Endothelial cell of umbilical vein (primary cell): ENCODE data around the gene LMNTD1. TPM values are rescaled to one million over a fixed set of nuclear protein-coding genes. Genes with fewer than 3 reads are reported as not detected.

ENCODE experiments used
- BruUV-seq: library from RNA; stranded (reverse); fragments of 400-500 nt; replicated peaks from 2 replicates; lab custom pipeline; 2021; lab: Mats Ljungman, UMichigan
- CTCF ChIA-PET: fragments of 300-600, 350-600 bp; sonication (Branson Sonifier 250); formaldehyde crosslinking; loops from one replicate; lab custom pipeline; 2021; ENCODE audit warnings: antibody characterized with exemption, inconsistent platforms; lab: Charles Lee
- POLR2A ChIA-PET: fragments of 300-600, 350-600 bp; sonication (Branson Sonifier 250); formaldehyde crosslinking; loops from one replicate; lab custom pipeline; 2021; ENCODE audit warnings: antibody characterized with exemption, inconsistent platforms; lab: Charles Lee
- DNase-seq: peaks from one replicate; pipeline ENCODE4 v3.0.0-alpha.2; 2011; ENCODE audit warnings: low read depth, low spot score
- FAIRE-seq: peaks from 2 replicates; lab custom pipeline; 2011; peaks lifted over from hg19 to GRCh38; lab: Jason Lieb, UNC
- H2AFZ ChIP-seq: 2 replicates; pipeline ENCODE4 v1.6.0; 2012; ENCODE audit warnings: low read depth, low read length, control low read depth, inconsistent platforms
- H3K27ac ChIP-seq: 2 replicates; pipeline ENCODE4 v1.5.1; 2011; ENCODE audit warnings: low read depth, mild to moderate bottlenecking, control low read depth, low read length, moderate library complexity; ENCODE audit not compliant: insufficient read depth
- H3K27me3 ChIP-seq, 2 experiments: 2 replicates each; pipeline versions ENCODE4 v1.6.0 to v1.6.1; 2011; ENCODE audit warnings: low read length in 2 of 2, mixed read lengths in 1 of 2; ENCODE audit not compliant: control insufficient read depth in 2 of 2, insufficient read depth in 2 of 2
- H3K36me3 ChIP-seq, 2 experiments: 2 replicates in 1 of 2; 3 replicates in 1 of 2; pipeline ENCODE4 v1.5.1; 2011; ENCODE audit warnings: low read length in 2 of 2, mild to moderate bottlenecking in 1 of 2, moderate library complexity in 1 of 2; ENCODE audit not compliant: control insufficient read depth in 2 of 2, insufficient read depth in 2 of 2; ENCODE audit errors: extremely low read depth in 1 of 2
- H3K4me1 ChIP-seq: 3 replicates; pipeline ENCODE4 v1.5.1; 2011; ENCODE audit warnings: mild to moderate bottlenecking, low read length; ENCODE audit not compliant: control insufficient read depth, insufficient read depth; ENCODE audit errors: extremely low read depth
- H3K4me2 ChIP-seq: 2 replicates; pipeline ENCODE4 v1.6.1; 2011; ENCODE audit warnings: low read length, control low read depth, mixed read lengths; ENCODE audit not compliant: insufficient read depth
- H3K4me3 ChIP-seq, 3 experiments: fragments of 200-600 bp in 1 of 3; sonication (generic), shearing (Covaris generic) in 1 of 3; replicated peaks in 1 of 3; 2 replicates each; pipeline ENCODE4 v1.5.1; 2011 to 2016; ENCODE audit warnings: control low read depth in 3 of 3, low read length in 3 of 3, mild to moderate bottlenecking in 2 of 3, inconsistent platforms in 1 of 3, low read depth in 1 of 3, moderate library complexity in 1 of 3; ENCODE audit not compliant: insufficient read depth in 1 of 3
- H3K79me2 ChIP-seq: 2 replicates; pipeline ENCODE4 v1.6.0; 2012; ENCODE audit warnings: low read length, inconsistent platforms; ENCODE audit not compliant: control insufficient read depth, insufficient read depth
- H3K9ac ChIP-seq: replicated peaks from 2 replicates; pipeline ENCODE3; 2011; ENCODE audit warnings: low read length, control low read depth; ENCODE audit not compliant: insufficient read depth; ENCODE audit errors: extremely low read depth
- H3K9me1 ChIP-seq: replicated peaks from 3 replicates; pipeline ENCODE4 v1.6.0; 2011; ENCODE audit warnings: mild to moderate bottlenecking, low read length; ENCODE audit not compliant: control insufficient read depth, insufficient read depth; ENCODE audit errors: extremely low read depth
- H3K9me3 ChIP-seq: replicated peaks from 2 replicates; pipeline ENCODE4 v1.5.1; 2012; ENCODE audit warnings: low read length, inconsistent platforms; ENCODE audit not compliant: control insufficient read depth, insufficient read depth
- H4K20me1 ChIP-seq: replicated peaks from 2 replicates; pipeline ENCODE3; 2011; ENCODE audit warnings: mild to moderate bottlenecking, low read length; ENCODE audit not compliant: control insufficient read depth, insufficient read depth; ENCODE audit errors: extremely low read depth
- CTCF ChIP-seq, 2 donors: IDR thresholded peaks; 1 replicate in 1 of 2; 2 replicates in 1 of 2; pipeline ENCODE4 v1.5.1; 2011; ENCODE audit warnings: low read length in 2 of 2, mild to moderate bottlenecking in 2 of 2, moderate library complexity in 2 of 2, control low read depth in 1 of 2, inconsistent platforms in 1 of 2, low read depth in 1 of 2; ENCODE audit not compliant: insufficient read depth in 1 of 2; ENCODE audit errors: extremely low read depth in 1 of 2
- EZH2 ChIP-seq: IDR thresholded peaks from 2 replicates; pipeline ENCODE4 v1.6.1; 2012; ENCODE audit warnings: borderline replicate concordance, low read depth, mild to moderate bottlenecking, moderate library complexity, low read length, inconsistent platforms; ENCODE audit not compliant: severe bottlenecking
- FOS ChIP-seq: IDR thresholded peaks from 2 replicates; pipeline ENCODE4 v1.6.1; 2011; ENCODE audit warnings: mild to moderate bottlenecking, low read length, moderate library complexity, borderline replicate concordance; ENCODE audit not compliant: insufficient read depth
- GATA2 ChIP-seq: IDR thresholded peaks from 2 replicates; pipeline ENCODE4 v1.7.0; 2011; ENCODE audit warnings: low read depth, mild to moderate bottlenecking, moderate library complexity, mixed read lengths, low read length; ENCODE audit not compliant: insufficient read length, insufficient read depth
- JUN ChIP-seq: IDR thresholded peaks from 2 replicates; pipeline ENCODE4 v1.6.1; 2011; ENCODE audit warnings: borderline replicate concordance, low read depth; ENCODE audit not compliant: insufficient read length, insufficient read depth
- MYC ChIP-seq: IDR thresholded peaks from one replicate; pipeline ENCODE4 v1.6.1; 2011; ENCODE audit warnings: mild to moderate bottlenecking, low read depth, low read length
- POLR2A ChIP-seq: IDR thresholded peaks from 2 replicates; pipeline ENCODE4 v1.6.1; 2012; ENCODE audit warnings: low read depth, mild to moderate bottlenecking, control low read depth, low read length
- POLR2AphosphoS5 ChIP-seq: IDR thresholded peaks from 2 replicates; pipeline ENCODE4 v1.6.1; 2012; ENCODE audit warnings: low read depth, mild to moderate bottlenecking, control low read depth, low read length, moderate library complexity; ENCODE audit not compliant: insufficient read depth
- dilution Hi-C: fragments of 300-500 bp; cut with MboI; formaldehyde crosslinking; loops from one replicate; pipeline ENCODE4 v1.15.0; 2019; ENCODE audit warnings: low sequenced_read_pairs; ENCODE audit not compliant: extremely low pct_ligation_motif_present
- intact Hi-C: fragments of 100-400 bp; cut with micrococcal nuclease; formaldehyde crosslinking; loops from one replicate; pipeline ENCODE4 v1.10.0; 2022
- polyA plus RNA-seq, 4 experiments: library from polyadenylated mRNA; depleted of rRNA in 3 of 4; stranded (reverse) in 3 of 4; unstranded in 1 of 4; fragments of >200 nt; gene quantifications; 2 replicates each; pipeline versions ENCODE4 v1.2.1 to v1.2.3, GENCODE V29; 2011 to 2012; ENCODE audit warnings: missing spikeins in 1 of 4
- total RNA-seq: library from RNA; stranded (reverse); gene quantifications from 2 replicates; pipeline ENCODE4 v1.2.3, GENCODE V29; 2021
- TF ChIP-seq, protein P1 (sequence below): IDR thresholded peaks from 2 replicates; pipeline ENCODE4 v1.6.1; 2011; ENCODE audit not compliant: insufficient read depth, insufficient read length

Gene LMNTD1
- total and polyA plus RNA-seq, 2 donors (not counting 3 experiments of a cell fraction or from before 2014, with no cell fraction given) = not detected

DNA sequence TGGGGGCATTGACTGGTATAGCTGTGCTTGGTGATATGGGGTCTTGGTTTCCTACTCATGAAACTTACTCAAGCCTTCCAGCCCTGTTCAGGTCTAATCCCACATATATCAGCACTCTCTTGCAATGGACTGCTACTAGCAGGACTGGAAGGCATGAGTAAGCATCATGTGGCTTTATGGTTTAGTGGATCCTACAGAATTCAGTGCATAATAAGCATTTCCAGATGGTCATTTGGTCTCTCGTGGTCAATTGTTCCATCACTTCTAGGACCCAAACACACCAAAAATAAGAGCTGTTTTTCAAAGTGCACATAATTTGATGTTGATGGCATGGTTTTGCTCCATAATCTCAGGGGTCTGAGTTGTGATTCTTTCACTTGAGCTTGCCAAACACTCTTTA is 114.4 kb downstream of the LMNTD1 start:
- dilution Hi-C loops = no loop called here
- CTCF ChIA-PET = interaction anchor here (1.0 to 7.1 kb wide), 5 partner anchors 19 to 594 kb away, joined by 3 to 47 read pairs (median 3); no protein-coding TSS in a partner anchor
- no peaks in the 10 kb centered on the region for H4K20me1 ChIP-seq
- no peak overlapping the region for H3K27ac ChIP-seq
- no peaks in the 10 kb centered on the region for H3K36me3 ChIP-seq
- BruUV-seq = no TSS peak
- H3K9ac ChIP-seq = no peak overlapping the region
- no peaks in the 10 kb centered on the region for H3K9me1 ChIP-seq
- DNase-seq = no peak
- no peak for FAIRE-seq
- no peak for TF ChIP-seq MYC
- TF ChIP-seq FOS = no peak
- TF ChIP-seq POLR2A = no peak
- no peak for TF ChIP-seq GATA2
- no peak for TF ChIP-seq EZH2
- TF ChIP-seq, protein P1, sequence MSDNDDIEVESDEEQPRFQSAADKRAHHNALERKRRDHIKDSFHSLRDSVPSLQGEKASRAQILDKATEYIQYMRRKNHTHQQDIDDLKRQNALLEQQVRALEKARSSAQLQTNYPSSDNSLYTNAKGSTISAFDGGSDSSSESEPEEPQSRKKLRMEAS = no peak
- no peak for TF ChIP-seq JUN
- no peak for TF ChIP-seq POLR2AphosphoS5
- TF ChIP-seq CTCF (IDR thresholded peaks at IDR 0.05; ENCODE audit: extremely low read depth in 1 of 2, insufficient read depth in 1 of 2, low read depth in 1 of 2, low read length in 2 of 2) = no peak
- H3K4me3 ChIP-seq = no peak overlapping the region
- H3K9me3 ChIP-seq = no peaks in the 10 kb centered on the region
- no peaks in the 10 kb centered on the region for H3K79me2 ChIP-seq
- no peaks in the 10 kb centered on the region for H3K27me3 ChIP-seq
- no peak overlapping the region for H2AFZ ChIP-seq
- POLR2A ChIA-PET = no interaction called here
- intact Hi-C loops = loop anchor here (10.0 kb wide), 1 partner anchor 386 kb away; no protein-coding TSS in a partner anchor
- H3K4me1 ChIP-seq = no peaks in the 10 kb centered on the region
- no peak overlapping the region for H3K4me2 ChIP-seq
